NT2/D1 (cell line): ENCODE measurements around the gene CALB2.

Experiments
- DNase-seq: peaks from one replicate; pipeline ENCODE4 v3.0.0-alpha.2; 2011; ENCODE audit warnings: low read depth, low spot score
- H3K27me3 ChIP-seq: 2 replicates; pipeline ENCODE4 v1.6.0; 2011; ENCODE audit warnings: mild to moderate bottlenecking; ENCODE audit not compliant: insufficient read length, insufficient read depth
- H3K36me3 ChIP-seq: 2 replicates; pipeline ENCODE4 v1.6.1; 2011; ENCODE audit warnings: mild to moderate bottlenecking, low read length, mixed read lengths; ENCODE audit not compliant: insufficient read depth, insufficient read length
- H3K4me1 ChIP-seq: 2 replicates; pipeline ENCODE4 v1.5.1; 2011; ENCODE audit not compliant: insufficient read depth, insufficient read length
- H3K4me3 ChIP-seq: 2 replicates; pipeline ENCODE4 v1.5.1; 2011; ENCODE audit warnings: low read depth; ENCODE audit not compliant: insufficient read length
- H3K9ac ChIP-seq: 2 replicates; pipeline ENCODE4 v1.6.0; 2011; ENCODE audit warnings: low read depth; ENCODE audit not compliant: insufficient read length
- H3K9me3 ChIP-seq: 2 replicates; pipeline ENCODE4 v1.5.1; 2011; ENCODE audit warnings: mild to moderate bottlenecking, low read length; ENCODE audit not compliant: insufficient read depth
- SUZ12 ChIP-seq: IDR thresholded peaks from 2 replicates; pipeline ENCODE4 v1.6.1; 2011; ENCODE audit not compliant: insufficient read length, insufficient read depth; ENCODE audit errors: extremely low read depth
- YY1 ChIP-seq: IDR thresholded peaks from 2 replicates; pipeline ENCODE4 v1.6.1; 2011; ENCODE audit not compliant: insufficient read length, insufficient read depth
- ZNF274 ChIP-seq: IDR thresholded peaks from 2 replicates; pipeline ENCODE4 v1.6.1; 2011; ENCODE audit warnings: mild to moderate bottlenecking, low read depth, low read length

CALB2 gene

GRCh38 chr16:71365021-71365420 lies 6.5 kb downstream of the CALB2 start:
- Histone ChIP-seq H3K4me1 (peaks cover 10% of the 10 kb centered on the region), H3K9me3 (no peaks in the 10 kb centered on the region), H3K27me3 (peaks cover 2% of the 10 kb centered on the region), H3K4me3 (no peak overlapping the region), H3K9ac (no peak overlapping the region), H3K36me3 (no peaks in the 10 kb centered on the region)
- TF ChIP-seq ZNF274: no peak
- no peak for TF ChIP-seq SUZ12
- TF ChIP-seq YY1: no peak
- no peak for DNase-seq

- Histone ChIP-seq H3K9me3 (no peaks in the 10 kb centered on the region), H3K36me3 (no peaks in the 10 kb centered on the region), H3K4me1 (peaks cover 10% of the 10 kb centered on the region), H3K27me3 (no peaks in the 10 kb centered on the region), H3K4me3 (no peak overlapping the region), H3K9ac (no peak overlapping the region)
- DNase-seq: peak; percentile 71
- no peak for TF ChIP-seq SUZ12
Observed at GRCh38 chr16:71367241-71367976, 8.9 kb downstream of the CALB2 start.

- Histone ChIP-seq H3K9me3 (no peaks in the 10 kb centered on the region), H3K4me1 (peaks cover 10% of the 10 kb centered on the region), H3K27me3 (no peaks in the 10 kb centered on the region), H3K4me3 (no peak overlapping the region), H3K36me3 (no peaks in the 10 kb centered on the region), H3K9ac (no peak overlapping the region)
- DNase-seq: no peak
- no peak for TF ChIP-seq SUZ12
- no peak for TF ChIP-seq YY1
- TF ChIP-seq ZNF274: no peak
Observed at GRCh38 chr16:71368958-71369357, 10.4 kb downstream of the CALB2 start.

- Histone ChIP-seq H3K36me3 (no peaks in the 10 kb centered on the region), H3K9me3 (no peaks in the 10 kb centered on the region), H3K4me1 (peaks cover 10% of the 10 kb centered on the region), H3K27me3 (no peaks in the 10 kb centered on the region), H3K9ac (no peak overlapping the region), H3K4me3 (no peak overlapping the region)
- TF ChIP-seq ZNF274 (no peak), YY1 (no peak), SUZ12 (no peak)
- DNase-seq: no peak
Observed at GRCh38 chr16:71369494-71369893, 11.0 kb downstream of the CALB2 start.

GRCh38 chr16:71371237-71371636 lies 12.7 kb downstream of the CALB2 start:
- Histone ChIP-seq H3K27me3 (no peaks in the 10 kb centered on the region), H3K9me3 (no peaks in the 10 kb centered on the region)
- TF ChIP-seq SUZ12 (no peak), ZNF274 (no peak), YY1 (no peak)

GRCh38 chr16:71373073-71373472 lies 14.6 kb downstream of the CALB2 start:
- TF ChIP-seq YY1: no peak
- TF ChIP-seq ZNF274: no peak
- no peak for TF ChIP-seq SUZ12
- Histone ChIP-seq H3K9me3 (no peaks in the 10 kb centered on the region), H3K9ac (no peak overlapping the region), H3K4me3 (no peak overlapping the region), H3K36me3 (peaks cover 3% of the 10 kb centered on the region), H3K27me3 (no peaks in the 10 kb centered on the region), H3K4me1 (no peaks in the 10 kb centered on the region)
- DNase-seq: no peak

More at GRCh38 chr16:71371237-71371636, 12.7 kb downstream of the CALB2 start:
- peaks cover 7% of the 10 kb centered on the region for H3K4me1 ChIP-seq
- DNase-seq: no peak
- H3K9ac ChIP-seq: no peak overlapping the region
- H3K4me3 ChIP-seq: no peak overlapping the region
- H3K36me3 ChIP-seq: no peaks in the 10 kb centered on the region

- TF ChIP-seq YY1 (no peak), ZNF274 (no peak), SUZ12 (no peak)
- no peak for DNase-seq
Observed at GRCh38 chr16:71376465-71377157, 18.1 kb downstream of the CALB2 start.

More at GRCh38 chr16:71376465-71377157, 18.1 kb downstream of the CALB2 start:
- Histone ChIP-seq H3K4me3 (no peak overlapping the region), H3K36me3 (peaks cover 3% of the 10 kb centered on the region), H3K9ac (no peak overlapping the region), H3K27me3 (no peaks in the 10 kb centered on the region), H3K4me1 (no peaks in the 10 kb centered on the region), H3K9me3 (no peaks in the 10 kb centered on the region)
